K562 (cell line): ENCODE data around the gene TTC23L. TPM values are rescaled to one million over a fixed set of nuclear protein-coding genes. Genes with fewer than 3 reads are reported as not detected.

Source experiments
- ATAC-seq: fragments of 200-7000 bp; cut with Tn5 transposase; 3 replicates; pipeline ENCODE4 v1.9.1; 2020; ENCODE audit warnings: moderate library complexity
- BruUV-seq: library from RNA; stranded (reverse); fragments of 400-500 nt; replicated peaks from 2 replicates; lab custom pipeline; 2021; lab: Mats Ljungman, UMichigan
- CTCF ChIA-PET: fragments of 300-600 bp; formaldehyde crosslinking; extraction: SDS; loops from one replicate; lab custom pipeline; 2021; ENCODE audit warnings: low intra/inter-chr PET ratio; lab: Yijun Ruan, JAX
- POLR2A ChIA-PET: fragments of 300-600, 350-650 bp; sonication (Branson Sonifier 250); formaldehyde crosslinking; extraction: SDS; loops from one replicate; lab custom pipeline; 2021; ENCODE audit warnings: antibody characterized with exemption, inconsistent platforms; lab: Yijun Ruan, JAX
- DNase-seq, 4 experiments: peaks; one replicate each; pipeline versions ENCODE4 v3.0.0 to v3.0.0-alpha.2; 2011 to 2018; ENCODE audit warnings: low spot score in 3 of 4, mixed read lengths in 3 of 4; ENCODE audit errors: extremely low read depth in 1 of 4
- FAIRE-seq: peaks from 2 replicates; lab custom pipeline; 2011; peaks lifted over from hg19 to GRCh38; lab: Jason Lieb, UNC
- H2AFZ ChIP-seq: 2 replicates; pipeline ENCODE4 v1.6.0; 2011; ENCODE audit warnings: low read depth, low read length, control low read depth, inconsistent platforms
- H3K27ac ChIP-seq: fragments of 200-600 bp; 3 replicates; pipeline ENCODE4 v1.8.0; 2011; ENCODE audit warnings: low read depth, mild to moderate bottlenecking, control low read depth, inconsistent platforms, low read length, moderate library complexity, mixed read lengths; ENCODE audit errors: extremely low read depth
- H3K27me3 ChIP-seq, 2 experiments: fragments of 300-600 bp in 1 of 2; 2 replicates in 1 of 2; 3 replicates in 1 of 2; pipeline versions ENCODE4 v1.6.0 to v1.8.0; 2011; ENCODE audit warnings: inconsistent platforms in 2 of 2, low read length in 2 of 2, mild to moderate bottlenecking in 1 of 2, mixed read lengths in 1 of 2, moderate library complexity in 1 of 2; ENCODE audit not compliant: control insufficient read depth in 2 of 2, insufficient read depth in 2 of 2
- H3K36me3 ChIP-seq: fragments of 300-600 bp; 3 replicates; pipeline ENCODE4 v1.8.0; 2011; ENCODE audit warnings: mild to moderate bottlenecking, low read length, inconsistent platforms; ENCODE audit not compliant: control insufficient read depth, insufficient read depth
- H3K4me1 ChIP-seq, 2 experiments: fragments of 200-600 bp in 1 of 2; replicated peaks in 1 of 2; 2 replicates in 1 of 2; 3 replicates in 1 of 2; pipeline versions ENCODE4 v1.5.1 to v1.8.0; 2011; ENCODE audit warnings: inconsistent platforms in 2 of 2, low read length in 2 of 2, mild to moderate bottlenecking in 1 of 2, mixed read lengths in 1 of 2, moderate library complexity in 1 of 2; ENCODE audit not compliant: control insufficient read depth in 2 of 2, insufficient read depth in 2 of 2
- H3K4me2 ChIP-seq: 2 replicates; pipeline ENCODE4 v1.6.1; 2011; ENCODE audit warnings: low read length, control low read depth, inconsistent platforms, mixed read lengths; ENCODE audit not compliant: insufficient read depth
- H3K4me3 ChIP-seq: fragments of 200-600 bp; sonication (generic), shearing (Covaris generic); 2 replicates; pipeline ENCODE4 v1.5.1; 2016; ENCODE audit warnings: control low read depth, inconsistent platforms
- H3K79me2 ChIP-seq: fragments of 200-600 bp; 3 replicates; pipeline ENCODE4 v1.8.0; 2011; ENCODE audit warnings: low read length, inconsistent platforms; ENCODE audit not compliant: control insufficient read depth, insufficient read depth
- H3K9ac ChIP-seq, 2 experiments: 2 replicates each; pipeline versions ENCODE4 v1.6.0 to v1.6.1; 2011; ENCODE audit warnings: low read depth in 2 of 2, low read length in 2 of 2, control low read depth in 1 of 2, inconsistent platforms in 1 of 2, mild to moderate bottlenecking in 1 of 2, mixed read lengths in 1 of 2; ENCODE audit not compliant: insufficient read depth in 1 of 2
- H3K9me1 ChIP-seq: one replicate; pipeline ENCODE4 v1.6.0; 2011; ENCODE audit warnings: inconsistent platforms, mild to moderate bottlenecking, low read length, moderate library complexity; ENCODE audit not compliant: control insufficient read depth, insufficient read depth
- H3K9me3 ChIP-seq: replicated peaks from 2 replicates; pipeline ENCODE4 v1.5.1; 2011; ENCODE audit warnings: low read depth, low read length, inconsistent platforms; ENCODE audit not compliant: control insufficient read depth, insufficient read depth
- H4K20me1 ChIP-seq: replicated peaks from 2 replicates; pipeline ENCODE4 v1.6.1; 2011; ENCODE audit warnings: low read length, inconsistent platforms, mixed read lengths; ENCODE audit not compliant: control insufficient read depth, insufficient read depth
- CBX3 ChIP-seq, 2 experiments: IDR thresholded peaks; 1 replicate in 1 of 2; 2 replicates in 1 of 2; pipeline ENCODE4 v1.6.1; 2012; ENCODE audit warnings: inconsistent platforms in 2 of 2, low read length in 2 of 2, borderline replicate concordance in 1 of 2, control low read depth in 1 of 2
- CC2D1A ChIP-seq: fragments of 450-650 bp; IDR thresholded peaks from 2 replicates; pipeline ENCODE4 v1.6.1; 2017; ENCODE audit warnings: mild to moderate bottlenecking
- CHD2 ChIP-seq: IDR thresholded peaks from 2 replicates; pipeline ENCODE4 v1.6.1; 2011; ENCODE audit warnings: low read depth, low read length
- DIDO1 ChIP-seq: fragments of 450-650 bp; IDR thresholded peaks from 2 replicates; pipeline ENCODE4 v1.6.1; 2016; ENCODE audit warnings: low read depth, missing biosample characterization, missing genetic modification characterization
- ETS2 ChIP-seq: IDR thresholded peaks from 2 replicates; pipeline ENCODE4 v1.6.1; 2016; ENCODE audit warnings: borderline replicate concordance, missing genetic modification characterization, mild to moderate bottlenecking, moderate library complexity, missing compliant biosample characterization; ENCODE audit not compliant: poor library complexity, severe bottlenecking
- EWSR1 ChIP-seq: fragments of 450-650 bp; IDR thresholded peaks from 2 replicates; pipeline ENCODE4 v1.6.1; 2018; ENCODE audit warnings: borderline replicate concordance, mild to moderate bottlenecking, low read depth, moderate library complexity; ENCODE audit not compliant: partially characterized antibody
- ILK ChIP-seq: fragments of 450-650 bp; IDR thresholded peaks from 2 replicates; pipeline ENCODE4 v1.6.1; 2016; ENCODE audit warnings: missing genetic modification characterization, low read depth, mild to moderate bottlenecking, missing compliant biosample characterization, moderate library complexity, borderline replicate concordance
- MXI1 ChIP-seq: IDR thresholded peaks from 2 replicates; pipeline ENCODE4 v1.6.1; 2011; ENCODE audit warnings: low read depth, mild to moderate bottlenecking, improper control_type of control experiment, low read length
- PHF21A ChIP-seq: fragments of 450-650 bp; IDR thresholded peaks from 2 replicates; pipeline ENCODE4 v1.6.1; 2017; ENCODE audit warnings: low read depth, borderline replicate concordance
- RBBP5 ChIP-seq: fragments of 200-600 bp; sonication (generic); IDR thresholded peaks from 2 replicates; pipeline ENCODE4 v1.6.1; 2012; ENCODE audit warnings: borderline replicate concordance, mild to moderate bottlenecking, low read length, control low read depth, inconsistent platforms; ENCODE audit not compliant: insufficient read depth, poor library complexity, severe bottlenecking
- SIRT6 ChIP-seq: IDR thresholded peaks from one replicate; pipeline ENCODE4 v1.6.1; 2012; ENCODE audit warnings: low read depth, mild to moderate bottlenecking, control low read depth, inconsistent platforms, low read length, moderate library complexity
- ZNF23 ChIP-seq: fragments of 250-450 bp; sonication (Bioruptor Pico); IDR thresholded peaks from 2 replicates; pipeline ENCODE4 v1.4.0; 2020; ENCODE audit warnings: mild to moderate bottlenecking
- ZNF282 ChIP-seq: sonication (generic); formaldehyde crosslinking; IDR thresholded peaks from 2 replicates; pipeline ENCODE4 v1.8.1; 2023; ENCODE audit warnings: missing genetic modification reagents
- ZNF668 ChIP-seq: fragments of 250-450 bp; sonication (Bioruptor Pico); IDR thresholded peaks from 2 replicates; pipeline ENCODE4 v1.8.0; 2022; ENCODE audit warnings: mild to moderate bottlenecking, inconsistent platforms
- WGBS: fragments of 100-300 bp; shearing (Covaris generic); methylation state at CpG from one replicate; pipeline ENCODE4 v1.1.6; 2016; ENCODE audit warnings: low coverage, mixed read lengths; ENCODE audit not compliant: insufficient coverage; ENCODE audit errors: missing lambda C conversion rate; 5-methylcytosine and 5-hydroxymethylcytosine counted together
- in situ Hi-C: fragments of 300-500 bp; cut with MboI; formaldehyde crosslinking; loops from 4 replicates; pipeline ENCODE4 v1.15.0; 2018; ENCODE audit warnings: inconsistent platforms, mixed read lengths
- intact Hi-C: fragments of 100-400 bp; cut with micrococcal nuclease; formaldehyde crosslinking; loops from 2 replicates; pipeline ENCODE4 v1.14.2; 2022
- polyA plus RNA-seq, 8 experiments: library from polyadenylated mRNA; depleted of rRNA in 4 of 8; stranded (reverse) in 5 of 8; unstranded in 3 of 8; fragments of >200 nt; fragmentation: Nextera tagmentation in 2 of 8; fragmentation: Illumina TruSeq in 1 of 8; extraction: Ambion mirVana in 2 of 8; extraction: Trizol in 1 of 8; gene quantifications; 2 replicates each; pipeline versions ENCODE4 v1.2.1 to v1.2.3, GENCODE V29; 2011 to 2014; ENCODE audit warnings: inconsistent platforms in 1 of 8, missing spikeins in 1 of 8
- total RNA-seq, 7 experiments: library from RNA; depleted of rRNA in 6 of 7; stranded (reverse); fragments of >200 nt in 6 of 7; fragmentation: Illumina TruSeq in 2 of 7; extraction: Trizol in 2 of 7; gene quantifications; 2 replicates each; pipeline versions ENCODE4 v1.2.1 to v1.2.3, GENCODE V29; 2011 to 2021; ENCODE audit warnings: low replicate concordance in 1 of 7
- TF ChIP-seq, protein P1 (sequence below): sonication (generic); formaldehyde crosslinking; IDR thresholded peaks from 2 replicates; pipeline ENCODE4 v1.8.1; 2023; ENCODE audit warnings: mild to moderate bottlenecking, missing genetic modification reagents

Gene TTC23L
- total and polyA plus RNA-seq, 9 of the 15 experiments (the other 6 are each of a cell fraction or from before 2014, with no cell fraction given): 0.03 to 0.32 (median 0.14) TPM; not detected in 2

- Histone ChIP-seq H3K9ac (no peak overlapping the region), H3K4me3 (no peak overlapping the region), H3K36me3 (no peaks in the 10 kb centered on the region), H4K20me1 (no peaks in the 10 kb centered on the region), H3K9me3 (no peaks in the 10 kb centered on the region), H3K79me2 (no peaks in the 10 kb centered on the region), H3K27ac (no peak overlapping the region), H3K9me1 (no peaks in the 10 kb centered on the region), H3K27me3 (no peaks in the 10 kb centered on the region), H3K4me1 (no peaks in the 10 kb centered on the region; a peak in 1 of 5 replicates), H3K4me2 (no peak overlapping the region), H2AFZ (no peak overlapping the region)
- FAIRE-seq: no peak
- ChIA-PET POLR2A (interaction anchor here (0.5 to 1.6 kb wide), 4 partner anchors 10 to 118 kb away, joined by 3 read pairs; no protein-coding TSS in a partner anchor), CTCF (no interaction called here)
- no peak for ATAC-seq
- intact Hi-C loops: no loop called here
- in situ Hi-C loops: no loop called here
- no peak for DNase-seq
- no TSS peak for BruUV-seq
- TF ChIP-seq MXI1 (no peak), DIDO1 (no peak), CBX3 (IDR thresholded peaks at IDR 0.05; ENCODE audit: borderline replicate concordance in 1 of 2, low read length in 2 of 2) (no peak)
- WGBS: 23% methylated on average over 2 of the region's 2 CpGs
These were observed 19.8 kb downstream of the TTC23L start for GRCh38 chr5:34858790-34859189.

- Histone ChIP-seq H3K4me3 (no peak overlapping the region), H3K27ac (no peak overlapping the region), H3K79me2 (no peaks in the 10 kb centered on the region), H3K9me1 (no peaks in the 10 kb centered on the region), H3K27me3 (no peaks in the 10 kb centered on the region), H3K9me3 (no peaks in the 10 kb centered on the region), H3K36me3 (no peaks in the 10 kb centered on the region), H2AFZ (no peak overlapping the region), H3K4me1 (no peaks in the 10 kb centered on the region; a peak in 1 of 5 replicates), H3K4me2 (no peak overlapping the region), H3K9ac (no peak overlapping the region), H4K20me1 (no peaks in the 10 kb centered on the region)
- in situ Hi-C loops: no loop called here
- FAIRE-seq: no peak
- ChIA-PET POLR2A (interaction anchor here (0.5 to 1.6 kb wide), 4 partner anchors 10 to 118 kb away, joined by 3 read pairs; no protein-coding TSS in a partner anchor), CTCF (no interaction called here)
- no peak for DNase-seq
- ATAC-seq: no peak
- intact Hi-C loops: no loop called here
- BruUV-seq: no TSS peak
- WGBS: 32% methylated on average over 5 of the region's 5 CpGs
- no peak for TF ChIP-seq ZNF23 (CRISPR knock-in tag)
- no peak for TF ChIP-seq CC2D1A
- no peak for TF ChIP-seq ZNF668 (CRISPR knock-in tag)
- TF ChIP-seq ILK (tag): no peak
- TF ChIP-seq, protein P1, sequence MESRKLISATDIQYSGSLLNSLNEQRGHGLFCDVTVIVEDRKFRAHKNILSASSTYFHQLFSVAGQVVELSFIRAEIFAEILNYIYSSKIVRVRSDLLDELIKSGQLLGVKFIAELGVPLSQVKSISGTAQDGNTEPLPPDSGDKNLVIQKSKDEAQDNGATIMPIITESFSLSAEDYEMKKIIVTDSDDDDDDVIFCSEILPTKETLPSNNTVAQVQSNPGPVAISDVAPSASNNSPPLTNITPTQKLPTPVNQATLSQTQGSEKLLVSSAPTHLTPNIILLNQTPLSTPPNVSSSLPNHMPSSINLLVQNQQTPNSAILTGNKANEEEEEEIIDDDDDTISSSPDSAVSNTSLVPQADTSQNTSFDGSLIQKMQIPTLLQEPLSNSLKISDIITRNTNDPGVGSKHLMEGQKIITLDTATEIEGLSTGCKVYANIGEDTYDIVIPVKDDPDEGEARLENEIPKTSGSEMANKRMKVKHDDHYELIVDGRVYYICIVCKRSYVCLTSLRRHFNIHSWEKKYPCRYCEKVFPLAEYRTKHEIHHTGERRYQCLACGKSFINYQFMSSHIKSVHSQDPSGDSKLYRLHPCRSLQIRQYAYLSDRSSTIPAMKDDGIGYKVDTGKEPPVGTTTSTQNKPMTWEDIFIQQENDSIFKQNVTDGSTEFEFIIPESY (CRISPR knock-in tag): no peak
- TF ChIP-seq PHF21A: no peak
- no peak for TF ChIP-seq EWSR1
- TF ChIP-seq ETS2 (tag): no peak
- no peak for TF ChIP-seq RBBP5
- no peak for TF ChIP-seq SIRT6
- TF ChIP-seq ZNF282 (CRISPR knock-in tag): no peak
- no peak for TF ChIP-seq CHD2
These were observed 20.3 kb downstream of the TTC23L start for GRCh38 chr5:34859253-34859652.
